HL-60/S4 treated with retinoic acid at 250 ng/mL for 4 days and 3 days (cell line): ENCODE results near the gene WDR17.
"Not testable (repeated sequence)": the region's sequence is repeated elsewhere in the genome, so short reads cannot be mapped to it uniquely, and the experiment has no call there.

Source experiments
- in situ Hi-C: fragments of 300-500 bp; cut with MboI; formaldehyde crosslinking; loops from 2 replicates; pipeline ENCODE4 v1.7.0; 2022; ENCODE audit warnings: low sequenced_read_pairs

The WDR17 gene

GRCh38 chr4:176189891-176190795 lies 124.5 kb downstream of the WDR17 start:
- in situ Hi-C loops, result no loop called here

DNA sequence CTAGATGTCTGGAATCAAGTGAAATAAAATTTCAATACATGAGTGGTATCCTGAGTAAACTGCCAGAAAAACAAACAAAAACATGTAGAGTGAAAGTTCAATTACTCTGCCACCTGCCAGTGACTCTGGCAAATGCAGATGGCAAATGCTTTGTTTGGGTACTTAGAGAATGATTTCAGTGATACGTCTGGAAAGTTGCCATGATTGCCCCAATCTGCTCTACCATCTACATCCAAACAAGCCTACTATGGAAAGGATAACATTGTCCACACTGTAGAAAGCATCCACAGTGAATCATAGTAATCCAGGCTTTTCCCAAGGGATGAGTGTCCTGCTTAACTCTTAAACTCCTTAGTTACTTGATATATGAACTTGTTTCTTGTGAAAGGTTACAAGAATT lies 126.3 kb downstream of the WDR17 start:
- in situ Hi-C loops, result no loop called here

DNA sequence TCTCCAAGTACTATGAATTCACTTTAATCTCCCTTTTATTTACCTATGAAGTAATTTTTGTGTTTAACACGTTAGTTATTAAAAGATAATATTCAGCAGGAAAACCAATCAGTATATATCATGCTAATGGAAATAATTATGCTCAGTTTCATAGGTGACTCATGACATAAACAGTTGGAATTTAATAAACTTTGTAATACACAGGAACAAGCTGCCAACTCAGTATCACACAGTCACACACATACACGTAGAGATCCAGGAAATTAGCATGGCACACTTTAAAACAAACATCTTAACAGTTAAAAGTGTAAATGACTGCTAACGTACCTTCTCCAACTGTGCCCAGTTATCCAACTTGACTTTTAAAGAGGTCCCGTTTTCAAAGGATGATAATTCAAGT lies 127.5 kb downstream of the WDR17 start:
- in situ Hi-C loops, result no loop called here

GRCh38 chr4:176193938-176194337 lies 128.3 kb downstream of the WDR17 start:
- in situ Hi-C loops, result no loop called here

DNA sequence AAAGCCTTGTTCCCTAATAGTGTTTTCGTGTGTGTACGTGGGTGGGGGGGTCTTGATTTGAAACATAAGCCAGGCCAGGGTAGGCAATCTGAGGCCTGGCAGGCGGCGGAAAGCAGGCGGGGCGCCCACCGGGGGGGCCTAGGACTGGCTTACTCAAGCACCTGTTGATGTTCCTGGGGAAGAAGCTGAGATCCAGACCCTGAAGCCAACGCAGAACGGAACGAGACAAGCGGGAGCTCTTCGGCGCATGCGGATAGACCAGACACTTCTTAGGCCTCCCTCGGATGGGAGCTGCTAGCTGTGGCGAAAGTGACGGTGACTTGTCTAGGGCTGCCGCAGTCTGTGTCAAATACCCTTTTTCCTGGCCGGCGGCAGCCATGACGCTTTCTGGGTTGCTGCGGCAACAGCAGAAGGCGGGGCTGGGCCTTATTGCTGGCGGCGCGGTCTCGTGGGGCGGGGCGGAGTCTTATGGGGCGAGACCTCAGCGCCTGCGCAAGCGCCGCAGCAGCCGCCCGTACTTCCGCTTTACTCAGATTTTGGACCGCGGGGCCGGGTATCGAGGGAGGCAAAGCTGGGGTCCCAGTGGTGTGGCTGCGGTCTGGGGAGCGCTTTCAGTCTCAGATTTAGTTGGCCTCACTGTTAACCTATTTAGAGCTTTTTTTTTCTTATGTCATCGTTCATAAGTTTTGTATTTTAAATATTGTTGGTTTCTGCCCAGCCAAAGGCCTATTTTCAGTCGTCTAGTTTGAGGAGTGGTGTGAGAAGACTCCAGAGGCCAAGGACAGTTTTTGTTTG lies 129.7 kb downstream of the WDR17 start, which contains the start of gene SPATA4:
TSS of gene SPATA4 (minus strand) at position 402 of the 795 bp plus-strand sequence. CDS start at position 379, 23 bp downstream.
- in situ Hi-C loops, result no loop called here

DNA sequence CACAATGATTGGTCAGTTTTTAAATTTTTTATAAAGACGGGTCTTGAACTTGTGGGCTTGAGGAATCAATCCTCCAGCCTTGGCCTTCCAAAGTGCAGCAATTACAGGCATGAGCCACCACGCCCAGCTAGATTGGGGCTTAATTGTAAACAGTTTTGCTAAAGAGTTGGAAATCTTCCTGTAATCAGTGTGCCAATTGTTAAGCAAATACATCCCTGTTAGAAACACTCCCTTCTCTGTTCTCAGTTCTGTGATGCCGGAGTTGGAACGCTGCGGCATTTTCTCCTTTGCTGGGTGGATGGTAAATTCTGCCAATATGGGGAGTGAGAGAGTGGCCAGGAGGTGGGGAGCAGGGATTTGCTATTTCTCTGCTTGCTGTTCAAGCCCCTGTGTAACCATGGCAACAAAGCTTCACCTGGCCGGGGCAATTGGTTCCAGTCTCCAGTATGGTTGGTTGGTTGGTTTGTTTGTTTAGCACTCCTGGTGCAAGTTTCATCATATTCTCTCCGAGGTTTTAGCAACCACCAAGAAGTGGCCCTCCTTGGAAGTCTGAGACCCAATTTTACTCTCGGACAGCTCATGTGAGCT lies 132.8 kb downstream of the WDR17 start:
- in situ Hi-C loops, result no loop called here

DNA sequence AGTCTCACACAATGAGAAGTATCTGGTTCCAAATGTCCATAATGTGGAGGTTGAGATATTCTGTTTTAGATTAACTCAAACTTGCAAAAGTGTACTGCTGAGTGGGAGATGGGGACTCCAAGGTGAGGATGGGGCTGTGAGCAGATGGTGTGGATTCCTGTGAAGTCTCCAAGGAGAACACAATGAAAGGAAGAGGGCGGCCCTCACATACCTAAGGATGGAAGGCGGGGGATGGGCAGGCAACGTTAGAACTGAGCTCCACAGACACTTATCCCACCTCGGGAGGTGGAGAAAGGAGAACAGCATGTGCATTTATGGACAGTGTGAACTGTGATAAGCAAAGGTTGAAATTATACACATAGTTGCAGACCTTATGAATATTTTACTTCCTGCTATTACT lies 139.7 kb downstream of the WDR17 start:
- in situ Hi-C loops, result no loop called here

GRCh38 chr4:176207839-176208238 lies 142.2 kb downstream of the WDR17 start:
- in situ Hi-C loops, result no loop called here

GRCh38 chr4:176209535-176209934 lies 143.9 kb downstream of the WDR17 start:
- in situ Hi-C loops, result no loop called here

DNA sequence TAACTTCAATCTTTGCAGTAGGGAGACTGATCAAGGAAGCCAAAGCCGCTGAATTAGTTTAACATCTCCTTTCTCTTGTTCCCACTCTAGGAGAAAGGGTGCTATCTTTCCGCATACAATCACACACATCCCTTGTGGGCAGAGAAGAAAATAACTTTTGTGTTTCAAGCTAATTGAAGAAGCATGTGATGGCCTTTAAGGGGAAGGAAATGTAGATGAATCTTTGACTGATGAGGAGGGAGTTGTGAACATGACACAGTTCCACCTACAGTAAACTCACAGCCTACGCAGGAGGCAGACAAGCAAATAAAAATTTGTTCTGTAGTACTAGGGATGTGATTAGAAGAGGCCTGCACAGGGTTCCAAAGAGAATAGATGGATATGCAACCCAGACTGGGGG lies 144.5 kb downstream of the WDR17 start:
- in situ Hi-C loops, result no loop called here

DNA sequence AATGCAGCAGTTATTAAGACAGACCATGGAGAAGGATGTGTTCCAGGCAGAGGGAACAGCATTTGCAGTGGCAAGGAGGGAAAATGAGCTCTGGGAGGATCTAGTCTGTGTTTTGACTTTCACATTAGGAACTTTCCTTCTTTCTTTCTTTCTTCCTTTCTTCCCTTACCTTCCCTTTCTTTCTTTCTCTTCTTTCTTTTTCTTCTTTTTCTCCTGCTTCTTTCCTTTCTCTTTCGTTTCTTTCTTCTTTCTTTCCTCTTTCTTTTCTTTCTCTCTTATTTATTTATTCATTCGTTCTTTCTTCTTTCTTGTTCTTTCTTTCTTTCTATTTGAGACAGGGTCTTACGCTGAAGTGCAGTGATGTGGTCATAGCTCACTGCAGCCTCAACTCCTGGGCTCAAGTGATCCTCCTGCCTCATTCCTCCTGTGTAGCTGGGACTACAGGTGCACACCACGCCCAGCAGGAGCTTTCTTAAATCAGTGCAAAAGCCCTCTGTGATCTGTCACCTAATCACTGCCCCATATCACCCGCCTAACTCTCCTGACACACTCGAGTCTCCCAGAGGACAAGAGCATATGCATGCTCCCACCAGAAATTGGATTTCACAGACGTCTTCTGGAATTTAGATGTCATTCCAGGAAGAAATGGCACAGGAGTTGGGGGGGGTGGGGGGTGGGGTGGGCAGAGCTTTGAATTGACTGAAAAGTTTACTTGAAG lies 145.1 kb downstream of the WDR17 start:
- in situ Hi-C loops, result no loop called here

DNA sequence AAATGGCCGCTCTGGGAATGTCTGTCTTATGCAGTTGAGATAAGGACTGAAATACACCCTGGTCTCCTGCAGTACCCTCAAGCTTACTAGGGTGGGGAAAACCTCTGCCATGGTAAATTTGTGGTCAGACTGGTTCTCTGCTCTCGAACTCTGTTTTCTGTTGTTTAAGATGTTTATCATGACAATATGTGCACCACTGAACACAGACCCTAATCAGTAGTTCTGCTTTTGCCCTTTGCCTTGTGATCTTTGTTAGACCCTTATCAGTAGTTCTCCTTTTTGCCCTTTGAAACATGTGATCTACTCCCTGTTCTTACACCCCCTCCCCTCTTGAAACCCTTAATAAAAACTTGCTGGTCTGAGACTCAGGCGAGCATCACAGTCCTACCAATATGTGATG lies 146.7 kb downstream of the WDR17 start:
- in situ Hi-C loops, result not testable (repeated sequence)

- in situ Hi-C loops, result no loop called here
Measured at GRCh38 chr4:176217510-176217909, 151.9 kb downstream of the WDR17 start.

DNA sequence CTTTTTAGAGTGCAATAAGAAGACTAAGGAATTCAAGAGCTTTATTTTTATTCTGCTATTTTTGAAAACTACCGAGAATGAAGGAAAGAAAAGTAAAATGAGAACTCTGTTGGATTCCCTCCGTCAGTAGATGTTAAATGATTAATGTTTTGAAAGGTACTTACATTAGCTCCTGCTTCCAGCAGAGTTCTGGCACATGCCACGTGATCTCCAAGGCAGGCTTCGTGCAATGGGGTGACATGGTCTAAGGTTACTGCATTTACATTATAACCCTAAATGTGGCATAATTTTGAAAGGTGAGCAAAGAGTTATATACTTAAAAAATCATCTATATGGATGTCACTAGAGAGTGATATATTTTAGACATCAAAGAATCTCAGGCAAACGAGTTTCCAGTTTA lies 156.5 kb downstream of the WDR17 start:
- in situ Hi-C loops, result no loop called here

DNA sequence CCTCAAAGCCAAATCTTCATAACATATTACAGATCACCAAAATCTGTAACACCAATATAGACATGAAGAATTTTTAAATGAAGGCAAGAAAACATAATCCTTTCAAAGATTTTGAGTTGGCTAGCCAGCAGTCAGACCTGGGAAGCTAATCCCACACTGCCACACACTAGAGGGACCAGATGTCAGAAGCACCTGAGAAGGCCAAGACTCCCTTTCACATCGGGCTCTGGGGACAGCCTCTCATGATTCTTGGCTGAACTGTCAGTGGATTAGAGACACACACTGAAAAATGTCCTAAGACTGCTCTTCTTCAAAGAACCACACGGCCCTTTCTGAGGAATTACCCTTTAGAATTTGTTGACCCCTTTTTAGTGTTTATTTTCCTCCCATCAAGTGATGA lies 157.9 kb downstream of the WDR17 start:
- in situ Hi-C loops, result no loop called here

DNA sequence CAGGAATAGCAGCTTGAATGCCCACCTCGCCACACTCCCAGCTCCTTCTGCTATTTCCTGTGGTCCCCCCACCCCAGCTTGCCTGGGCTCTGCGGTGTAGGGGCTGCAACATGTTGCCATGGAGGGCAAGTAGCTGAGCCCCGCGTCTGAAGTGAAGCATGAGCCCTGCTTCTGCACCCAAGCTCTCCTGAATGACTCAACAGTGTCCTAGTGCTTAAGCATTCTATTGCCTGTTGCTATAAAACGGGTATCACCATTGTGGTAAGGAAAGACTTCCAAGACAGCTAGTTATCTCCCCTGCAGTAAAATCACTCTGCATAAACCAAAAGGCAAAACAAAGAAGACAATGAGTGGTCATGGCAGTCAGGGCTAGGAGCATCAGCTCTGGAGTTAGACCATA lies 161.1 kb downstream of the WDR17 start:
- in situ Hi-C loops, result no loop called here

DNA sequence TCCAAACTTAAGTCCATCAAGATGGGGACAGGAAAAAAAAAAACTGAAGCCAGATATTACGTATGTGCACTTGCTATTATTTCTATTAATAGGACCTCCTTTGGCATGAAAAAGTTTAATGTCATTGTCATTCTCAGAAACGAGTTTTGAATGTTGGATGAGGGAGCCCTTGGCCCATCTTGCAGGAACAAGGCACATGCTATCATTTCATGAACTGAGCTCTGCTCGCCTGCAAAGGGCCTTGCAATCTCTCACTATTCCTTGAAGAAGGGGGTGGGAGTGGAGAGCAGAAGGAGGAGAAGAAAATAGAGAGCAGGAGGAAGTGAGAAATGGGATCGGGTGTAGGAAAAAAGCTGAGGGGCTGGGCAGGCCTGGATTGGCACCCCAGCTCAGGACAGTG lies 164.0 kb downstream of the WDR17 start:
- in situ Hi-C loops, result no loop called here
